Measurements from ENCODE around the gene THAP7. TPM values are rescaled to one million over a fixed set of nuclear protein-coding genes. Genes with fewer than 3 reads are reported as not detected.

Gene THAP7
- total RNA-seq, 1 donor from 2014 or later = 12.2 TPM

DNA sequence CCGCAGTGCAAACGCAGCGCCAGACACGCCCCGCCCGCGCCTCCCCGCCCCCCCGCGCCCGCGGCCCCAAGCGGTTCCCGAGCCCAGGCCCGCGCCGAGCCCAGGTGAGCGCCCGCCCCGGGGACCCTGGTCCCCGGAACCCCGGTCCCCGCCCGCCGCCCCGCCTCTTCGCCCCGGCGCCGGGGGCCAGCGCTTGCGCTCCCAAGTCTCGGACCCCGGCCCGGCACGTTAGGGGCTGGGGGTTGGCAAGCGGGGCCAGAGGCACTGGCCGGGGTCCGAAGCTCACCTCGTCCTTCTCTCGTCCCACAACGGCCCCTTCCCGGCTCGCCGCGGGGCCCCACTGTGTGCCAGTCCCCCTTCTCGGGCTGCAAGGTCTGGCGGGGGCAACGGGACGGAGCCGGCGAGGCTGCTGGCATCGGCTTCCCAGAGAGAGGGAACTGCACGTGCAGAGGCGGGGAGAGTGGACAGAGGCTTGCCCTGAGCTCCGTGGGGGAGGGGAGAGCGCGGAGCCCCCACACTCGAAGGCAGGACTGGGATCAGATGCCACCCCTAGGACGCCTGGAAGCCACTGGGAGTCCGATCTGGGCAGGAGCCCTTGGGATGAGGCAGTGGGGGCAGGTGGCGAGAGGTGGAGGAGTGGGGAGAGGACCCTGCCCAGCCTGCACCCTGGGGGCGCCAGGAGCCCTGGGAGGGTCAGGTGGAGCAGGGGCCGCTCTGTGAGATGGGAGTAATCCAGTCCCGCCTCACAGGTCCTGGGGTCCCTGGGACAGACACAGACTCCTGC is 36.6 kb downstream of the THAP7 start:
- peak overlapping the region; percentile 56 for H2AFZ ChIP-seq (ENCODE audit: low read depth, low read length)
- no peaks in the 10 kb centered on the region for H3K79me2 ChIP-seq (ENCODE audit: insufficient read depth, low read length)
- TF ChIP-seq, protein P1, sequence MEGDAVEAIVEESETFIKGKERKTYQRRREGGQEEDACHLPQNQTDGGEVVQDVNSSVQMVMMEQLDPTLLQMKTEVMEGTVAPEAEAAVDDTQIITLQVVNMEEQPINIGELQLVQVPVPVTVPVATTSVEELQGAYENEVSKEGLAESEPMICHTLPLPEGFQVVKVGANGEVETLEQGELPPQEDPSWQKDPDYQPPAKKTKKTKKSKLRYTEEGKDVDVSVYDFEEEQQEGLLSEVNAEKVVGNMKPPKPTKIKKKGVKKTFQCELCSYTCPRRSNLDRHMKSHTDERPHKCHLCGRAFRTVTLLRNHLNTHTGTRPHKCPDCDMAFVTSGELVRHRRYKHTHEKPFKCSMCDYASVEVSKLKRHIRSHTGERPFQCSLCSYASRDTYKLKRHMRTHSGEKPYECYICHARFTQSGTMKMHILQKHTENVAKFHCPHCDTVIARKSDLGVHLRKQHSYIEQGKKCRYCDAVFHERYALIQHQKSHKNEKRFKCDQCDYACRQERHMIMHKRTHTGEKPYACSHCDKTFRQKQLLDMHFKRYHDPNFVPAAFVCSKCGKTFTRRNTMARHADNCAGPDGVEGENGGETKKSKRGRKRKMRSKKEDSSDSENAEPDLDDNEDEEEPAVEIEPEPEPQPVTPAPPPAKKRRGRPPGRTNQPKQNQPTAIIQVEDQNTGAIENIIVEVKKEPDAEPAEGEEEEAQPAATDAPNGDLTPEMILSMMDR (IDR thresholded peaks at IDR 0.05; ENCODE audit: insufficient read depth, low read depth, low read length) = no peak
- peak; percentile 89 for TF ChIP-seq EZH2 (IDR thresholded peaks at IDR 0.05; ENCODE audit: insufficient read depth, low read length)
- no peaks in the 10 kb centered on the region for H3K36me3 Mint-ChIP-seq (ENCODE audit: low read depth, unreplicated experiment)
- H3K4me3 ChIP-seq (ENCODE audit: insufficient read depth, low read depth, low read length) = no peak overlapping the region
- peaks cover 31% of the 10 kb centered on the region for H3K27me3 Mint-ChIP-seq (ENCODE audit: low read depth, unreplicated experiment)
- H3K9me3 Mint-ChIP-seq (ENCODE audit: unreplicated experiment) = no peaks in the 10 kb centered on the region
- no peak overlapping the region for H3K9ac ChIP-seq (ENCODE audit: low read length)
- FAIRE-seq (no peak), DNase-seq (ENCODE audit: low read depth) (no peak)
- no peaks in the 10 kb centered on the region for H3K9me3 ChIP-seq (ENCODE audit: insufficient read depth, low read depth, low read length)
- H3K27ac Mint-ChIP-seq (ENCODE audit: unreplicated experiment) = no peak overlapping the region
- H3K4me1 Mint-ChIP-seq (ENCODE audit: low read depth, unreplicated experiment) = peaks cover 2% of the 10 kb centered on the region
- H3K4me1 ChIP-seq (ENCODE audit: insufficient read depth, low read length) = no peaks in the 10 kb centered on the region
- H3K36me3 ChIP-seq (ENCODE audit: insufficient read depth, low read length) = no peaks in the 10 kb centered on the region
- H3K27ac ChIP-seq (ENCODE audit: low read depth, low read length) = no peak overlapping the region
- H3K4me3 Mint-ChIP-seq (ENCODE audit: unreplicated experiment) = no peak overlapping the region
- H3K27me3 ChIP-seq (ENCODE audit: insufficient read depth, low read length) = peaks cover 14% of the 10 kb centered on the region
- H4K20me1 ChIP-seq (ENCODE audit: insufficient read depth, low read length) = no peaks in the 10 kb centered on the region
- peak overlapping the region; percentile 75 for H3K4me2 ChIP-seq (ENCODE audit: low read length)

DNA sequence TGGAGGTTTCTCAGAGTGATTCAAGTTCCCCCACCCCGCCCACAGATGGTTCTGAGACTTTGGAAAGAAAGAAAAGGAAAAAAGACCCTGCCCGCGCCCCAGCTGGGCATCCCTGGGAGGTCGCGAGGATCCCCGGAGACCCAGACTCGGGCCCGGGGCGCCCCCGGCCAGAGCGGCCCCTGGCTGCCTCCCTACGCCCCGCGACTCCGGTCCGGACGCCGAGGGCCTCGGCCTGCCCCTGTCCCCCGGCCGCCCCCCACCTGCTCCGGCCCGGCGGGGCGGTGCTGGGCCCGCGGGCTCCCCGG is 37.2 kb downstream of the THAP7 start:
- Histone ChIP-seq H4K20me1 (ENCODE audit: insufficient read depth, low read length) (no peaks in the 10 kb centered on the region), H3K27me3 (ENCODE audit: insufficient read depth, low read length) (peaks cover 14% of the 10 kb centered on the region), H2AFZ (ENCODE audit: low read depth, low read length) (no peak overlapping the region), H3K4me1 (ENCODE audit: insufficient read depth, low read length) (no peaks in the 10 kb centered on the region), H3K4me3 (ENCODE audit: insufficient read depth, low read depth, low read length) (peak overlapping the region; percentile 28), H3K9ac (ENCODE audit: low read length) (no peak overlapping the region), H3K27ac (ENCODE audit: low read depth, low read length) (no peak overlapping the region), H3K79me2 (ENCODE audit: insufficient read depth, low read length) (no peaks in the 10 kb centered on the region), H3K36me3 (ENCODE audit: insufficient read depth, low read length) (no peaks in the 10 kb centered on the region), H3K9me3 (ENCODE audit: insufficient read depth, low read depth, low read length) (no peaks in the 10 kb centered on the region), H3K4me2 (ENCODE audit: low read length) (peak overlapping the region; percentile 75)
- no peak overlapping the region for H3K27ac Mint-ChIP-seq (ENCODE audit: unreplicated experiment)
- peaks cover 2% of the 10 kb centered on the region for H3K4me1 Mint-ChIP-seq (ENCODE audit: low read depth, unreplicated experiment)
- no peaks in the 10 kb centered on the region for H3K36me3 Mint-ChIP-seq (ENCODE audit: low read depth, unreplicated experiment)
- no peak for FAIRE-seq
- H3K4me3 Mint-ChIP-seq (ENCODE audit: unreplicated experiment) = peak overlapping the region; percentile 76
- H3K27me3 Mint-ChIP-seq (ENCODE audit: low read depth, unreplicated experiment) = peaks cover 31% of the 10 kb centered on the region
- TF ChIP-seq, protein P1 (IDR thresholded peaks at IDR 0.05; ENCODE audit: insufficient read depth, low read depth, low read length) = no peak
- TF ChIP-seq EZH2 (IDR thresholded peaks at IDR 0.05; ENCODE audit: insufficient read depth, low read length) = no peak
- no peak for DNase-seq (ENCODE audit: low read depth)
- H3K9me3 Mint-ChIP-seq (ENCODE audit: unreplicated experiment) = no peaks in the 10 kb centered on the region
